KBM-7 (cell line): ENCODE results near the gene CHST9.
"Not testable (repeated sequence)": the region's sequence is repeated elsewhere in the genome, so short reads cannot be mapped to it uniquely, and the experiment has no call there.

Experiments used
- DNase-seq: peaks from one replicate; pipeline ENCODE4 v3.0.0-alpha.2; 2015
- in situ Hi-C: fragments of 300-500 bp; cut with MboI; formaldehyde crosslinking; loops from 2 replicates; pipeline ENCODE4 v1.14.3; 2020; ENCODE audit warnings: low sequenced_read_pairs, low pct_unique_long_range_greater_than_20kb, mixed read lengths

The CHST9 gene

GRCh38 chr18:26970637-26971036 lies 214.5 kb downstream of the CHST9 start:
- in situ Hi-C loops, result no loop called here
- no peak for DNase-seq

- no peak for DNase-seq
- in situ Hi-C loops, result no loop called here
Measured at GRCh38 chr18:26965206-26965605, 219.9 kb downstream of the CHST9 start.

- in situ Hi-C loops, result no loop called here
- no peak for DNase-seq
Measured at GRCh38 chr18:26963292-26963691, 221.8 kb downstream of the CHST9 start.

- in situ Hi-C loops, result no loop called here
Measured at GRCh38 chr18:26961839-26962238, 223.3 kb downstream of the CHST9 start.

GRCh38 chr18:26960911-26961310 lies 224.2 kb downstream of the CHST9 start:
- in situ Hi-C loops, result no loop called here
- no peak for DNase-seq

More at GRCh38 chr18:26961839-26962238, 223.3 kb downstream of the CHST9 start:
- DNase-seq, result no peak

GRCh38 chr18:26956863-26957262 lies 228.2 kb downstream of the CHST9 start:
- in situ Hi-C loops, result no loop called here
- no peak for DNase-seq

- no peak for DNase-seq
- in situ Hi-C loops, result no loop called here
Measured at GRCh38 chr18:26948703-26949102, 236.4 kb downstream of the CHST9 start.

GRCh38 chr18:26943906-26944305 lies 241.2 kb downstream of the CHST9 start:
- DNase-seq, result no peak

GRCh38 chr18:26941584-26941983 lies 243.5 kb downstream of the CHST9 start:
- in situ Hi-C loops, result no loop called here
- DNase-seq, result no peak

More at GRCh38 chr18:26943906-26944305, 241.2 kb downstream of the CHST9 start:
- in situ Hi-C loops, result no loop called here

- in situ Hi-C loops, result no loop called here
Measured at GRCh38 chr18:26940744-26941398, 244.2 kb downstream of the CHST9 start.

GRCh38 chr18:26931659-26932058 lies 253.4 kb downstream of the CHST9 start:
- no peak for DNase-seq
- in situ Hi-C loops, result no loop called here

More at GRCh38 chr18:26940744-26941398, 244.2 kb downstream of the CHST9 start:
- no peak for DNase-seq

GRCh38 chr18:26930630-26931029 lies 254.5 kb downstream of the CHST9 start:
- in situ Hi-C loops, result no loop called here
- no peak for DNase-seq

- in situ Hi-C loops, result no loop called here
- no peak for DNase-seq
Measured at GRCh38 chr18:26928670-26929313, 256.3 kb downstream of the CHST9 start.

- in situ Hi-C loops, DNase-seq: not testable (repeated sequence)
Measured at GRCh38 chr18:26927822-26928221, 257.3 kb downstream of the CHST9 start.

- in situ Hi-C loops, result no loop called here
- no peak for DNase-seq
Measured at GRCh38 chr18:26926066-26926675, 258.9 kb downstream of the CHST9 start.

- in situ Hi-C loops, result no loop called here
- no peak for DNase-seq
Measured at GRCh38 chr18:26925313-26925712, 259.8 kb downstream of the CHST9 start.

- in situ Hi-C loops, result no loop called here
- DNase-seq, result no peak
Measured at GRCh38 chr18:26922313-26922712, 262.8 kb downstream of the CHST9 start.

GRCh38 chr18:26920644-26921043 lies 264.5 kb downstream of the CHST9 start:
- no peak for DNase-seq
- in situ Hi-C loops, result no loop called here

- DNase-seq, result no peak
Measured at GRCh38 chr18:26919627-26920026, 265.5 kb downstream of the CHST9 start.

GRCh38 chr18:26919201-26919600 lies 265.9 kb downstream of the CHST9 start:
- in situ Hi-C loops, result no loop called here
- DNase-seq, result no peak

More at GRCh38 chr18:26919627-26920026, 265.5 kb downstream of the CHST9 start:
- in situ Hi-C loops, result no loop called here
